Aorta (tissue), 5 donors: ENCODE data around the gene POLR2C. TPM values are rescaled to one million over a fixed set of nuclear protein-coding genes. Genes with fewer than 3 reads are reported as not detected.
"Not testable (repeated sequence)": the region's sequence is repeated elsewhere in the genome, so short reads cannot be mapped to it uniquely, and the experiment has no call there.

ENCODE experiments used
- ATAC-seq: fragments of 200-7000 bp; cut with Tn5 transposase; one replicate; pipeline ENCODE4 v1.9.1; 2022; ENCODE audit warnings: moderate library complexity; ENCODE audit not compliant: low FRiP score
- DNase-seq, 2 donors: peaks; one replicate each; pipeline ENCODE4 v3.0.0-alpha.2; 2020
- H3K27ac ChIP-seq, 2 donors: one replicate each; pipeline ENCODE4 v1.5.1; 2013; ENCODE audit warnings: low read length in 2 of 2, mild to moderate bottlenecking in 2 of 2, moderate library complexity in 2 of 2, control low read depth in 1 of 2, inconsistent platforms in 1 of 2, low read depth in 1 of 2
- H3K27me3 ChIP-seq, 2 donors: one replicate each; pipeline ENCODE4 v1.6.1; 2013; ENCODE audit warnings: control low read depth in 1 of 2, low read length in 1 of 2, mild to moderate bottlenecking in 1 of 2, moderate library complexity in 1 of 2; ENCODE audit not compliant: insufficient read depth in 2 of 2, control insufficient read depth in 1 of 2
- H3K36me3 ChIP-seq, 2 donors: one replicate each; pipeline ENCODE4 v1.6.1; 2013; ENCODE audit warnings: control low read depth in 1 of 2, low read length in 1 of 2, mild to moderate bottlenecking in 1 of 2; ENCODE audit not compliant: insufficient read depth in 2 of 2, control insufficient read depth in 1 of 2
- H3K4me1 ChIP-seq, 2 donors: one replicate each; pipeline ENCODE4 v1.6.1; 2013; ENCODE audit warnings: low read length in 2 of 2, control low read depth in 1 of 2, mild to moderate bottlenecking in 1 of 2, moderate library complexity in 1 of 2; ENCODE audit not compliant: insufficient read depth in 2 of 2, control insufficient read depth in 1 of 2
- H3K4me3 ChIP-seq, 2 donors: one replicate each; pipeline ENCODE4 v1.5.1; 2013; ENCODE audit warnings: low read length in 2 of 2, control low read depth in 1 of 2, mild to moderate bottlenecking in 1 of 2
- H3K9me3 ChIP-seq: one replicate; pipeline ENCODE4 v1.6.1; 2013; ENCODE audit warnings: mild to moderate bottlenecking, low read length; ENCODE audit not compliant: control insufficient read depth
- WGBS, 2 donors: extraction: QIAGEN DNeasy Blood & Tissue Kit; methylation state at CpG; one replicate each; pipeline ENCODE4 v1.1.7; 2013; 5-methylcytosine and 5-hydroxymethylcytosine counted together
- intact Hi-C, 2 donors: fragments of 100-400 bp; cut with DNase I; formaldehyde crosslinking; loops; one replicate each; pipeline versions ENCODE4 v1.14.2 to v1.15.0; 2022
- polyA plus RNA-seq, 2 donors: library from polyadenylated mRNA; stranded (reverse); fragments of 200-250 nt; gene quantifications; one replicate each; pipeline ENCODE4 v1.2.3, GENCODE V29; 2013
- total RNA-seq, 2 donors: library from RNA; stranded (reverse); fragmentation: NEBNext Ultra II Directional; extraction: Animal tissue kit (Norgen Biotek cat#: 25700); gene quantifications; one replicate each; pipeline ENCODE4 v1.2.1, GENCODE V29; 2021
- donor health status: healthy with polysubstance abuse.
- donor health status: Bipolar disorder and iron deficiency.
- donor health status: DM: no; HTN: no; CAD: no.
- donor health status: DM: no; HTN: no; CAD: no.
- donor health status: DM: yes; HTN: yes; CAD: no.

The POLR2C gene
- total and polyA plus RNA-seq, 4 donors = 43.8 to 55.3 (median 49.5) TPM

GRCh38 chr16:57426356-57426755 lies 36.1 kb upstream of the POLR2C start:
- no peak for ATAC-seq
- no peak for DNase-seq
- Histone ChIP-seq H3K4me1 (no peaks in the 10 kb centered on the region), H3K27me3 (no peaks in the 10 kb centered on the region), H3K36me3 (peaks cover 2 to 8% of the 10 kb centered on the region in 2 donors), H3K27ac (no peak overlapping the region), H3K4me3 (no peak overlapping the region), H3K9me3 (no peaks in the 10 kb centered on the region)
- intact Hi-C loops = loop anchor here in 1 of 2 donors (10.0 kb wide), 1 partner anchor 342 kb away; no protein-coding TSS in a partner anchor
- 67 to 70% methylated on average over 7 of the region's 7 CpGs for WGBS, 2 donors

DNA sequence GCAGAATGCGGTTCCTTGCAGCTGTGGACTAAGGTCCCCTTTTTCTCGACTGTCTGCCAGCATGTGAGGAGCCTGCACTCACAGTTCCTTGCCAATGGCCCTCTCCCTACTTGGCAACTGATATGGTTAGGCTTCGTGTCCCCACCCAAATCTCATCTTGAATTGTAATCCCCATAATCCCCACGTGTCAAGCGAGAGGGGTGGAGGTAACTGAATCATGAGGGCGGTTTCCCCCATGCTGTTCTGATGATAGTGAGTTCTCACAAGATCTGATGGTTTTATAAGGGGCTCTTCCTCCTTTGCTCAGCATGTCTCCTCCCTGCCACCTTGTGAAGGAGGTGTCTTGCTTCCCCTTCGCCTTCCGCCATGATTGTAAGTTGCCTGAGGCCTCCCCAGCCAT lies 35.2 kb upstream of the POLR2C start:
- Histone ChIP-seq H3K4me1 (no peaks in the 10 kb centered on the region), H3K27ac (no peak overlapping the region), H3K36me3 (peaks cover 2 to 11% of the 10 kb centered on the region in 2 donors), H3K4me3 (no peak overlapping the region), H3K9me3 (no peaks in the 10 kb centered on the region), H3K27me3 (no peaks in the 10 kb centered on the region)
- 79 to 81% methylated on average over 8 of the region's 8 CpGs for WGBS, 2 donors
- no peak for ATAC-seq
- intact Hi-C loops = loop anchor here in 1 of 2 donors (10.0 kb wide), 1 partner anchor 343 kb away; no protein-coding TSS in a partner anchor
- no peak for DNase-seq

GRCh38 chr16:57427824-57428223 lies 34.7 kb upstream of the POLR2C start:
- DNase-seq (no peak), ATAC-seq (no peak)
- Histone ChIP-seq H3K4me1 (no peaks in the 10 kb centered on the region), H3K4me3 (no peak overlapping the region), H3K27me3 (no peaks in the 10 kb centered on the region), H3K27ac (no peak overlapping the region), H3K9me3 (no peaks in the 10 kb centered on the region), H3K36me3 (peaks cover 2 to 14% of the 10 kb centered on the region in 2 donors)
- intact Hi-C loops = loop anchor here in 1 of 2 donors (10.0 kb wide), 1 partner anchor 343 kb away; no protein-coding TSS in a partner anchor

GRCh38 chr16:57430955-57431354 lies 31.5 kb upstream of the POLR2C start:
- Histone ChIP-seq H3K27me3 (no peaks in the 10 kb centered on the region), H3K4me1 (no peaks in the 10 kb centered on the region), H3K9me3 (no peaks in the 10 kb centered on the region), H3K4me3 (no peak overlapping the region), H3K36me3 (peaks cover 4 to 20% of the 10 kb centered on the region in 2 donors), H3K27ac (no peak overlapping the region)
- ATAC-seq (no peak), DNase-seq (no peak)
- WGBS, 2 donors = 84 to 85% methylated on average over 5 of the region's 5 CpGs
- intact Hi-C loops = no loop called here

DNA sequence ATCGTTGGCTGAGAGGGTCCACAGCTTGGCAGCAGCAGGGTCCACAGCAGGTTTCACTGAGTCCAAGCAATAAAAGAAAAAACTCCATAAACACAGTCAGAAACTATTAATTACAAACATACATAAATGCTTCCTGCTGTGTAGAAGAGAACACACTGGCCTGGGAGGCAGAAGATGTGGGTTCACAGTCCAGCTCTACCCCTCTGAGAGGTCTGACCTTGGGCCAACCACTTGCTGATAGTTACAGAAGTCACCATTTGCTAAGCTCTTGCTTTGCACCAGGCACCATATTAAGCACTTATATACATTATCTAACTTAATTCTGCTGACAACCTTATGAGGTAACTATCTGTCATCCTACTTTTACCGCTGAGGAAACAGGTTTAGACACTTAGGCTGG lies 30.0 kb upstream of the POLR2C start:
- H3K27ac ChIP-seq = no peak overlapping the region
- H3K4me3 ChIP-seq = no peak overlapping the region
- intact Hi-C loops = no loop called here
- H3K27me3 ChIP-seq = no peaks in the 10 kb centered on the region
- no peak for ATAC-seq
- 92 to 97% methylated on average over 2 of the region's 2 CpGs for WGBS, 2 donors
- peaks cover 4 to 22% of the 10 kb centered on the region in 2 donors for H3K36me3 ChIP-seq
- H3K4me1 ChIP-seq = no peaks in the 10 kb centered on the region
- H3K9me3 ChIP-seq = no peaks in the 10 kb centered on the region
- DNase-seq = no peak

DNA sequence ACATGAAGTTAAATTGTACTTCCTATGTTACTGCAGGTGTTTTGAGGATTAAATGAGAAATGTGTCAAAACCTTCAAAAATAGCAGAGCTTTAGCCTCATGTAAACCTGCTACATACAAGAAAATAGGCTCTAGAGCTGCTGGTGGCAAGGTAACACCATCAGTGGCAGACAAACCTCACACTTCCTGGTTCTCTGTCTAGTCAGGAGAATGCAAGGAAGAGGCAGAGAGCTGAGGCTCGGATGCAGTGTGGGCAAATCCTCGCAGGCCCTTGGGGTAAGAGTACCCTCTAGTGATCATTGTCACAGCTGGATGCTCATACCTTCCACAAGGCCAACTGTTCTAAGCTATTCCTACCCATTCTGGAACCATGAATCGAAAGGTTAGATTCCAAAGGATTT lies 29.5 kb upstream of the POLR2C start:
- H3K4me3 ChIP-seq = no peak overlapping the region
- 89 to 93% methylated on average over 3 of the region's 3 CpGs for WGBS, 2 donors
- no peaks in the 10 kb centered on the region for H3K4me1 ChIP-seq
- ATAC-seq = no peak
- no peak overlapping the region for H3K27ac ChIP-seq
- no peaks in the 10 kb centered on the region for H3K9me3 ChIP-seq
- peaks cover 4 to 22% of the 10 kb centered on the region in 2 donors for H3K36me3 ChIP-seq
- intact Hi-C loops = no loop called here
- H3K27me3 ChIP-seq = no peaks in the 10 kb centered on the region
- DNase-seq = no peak

DNA sequence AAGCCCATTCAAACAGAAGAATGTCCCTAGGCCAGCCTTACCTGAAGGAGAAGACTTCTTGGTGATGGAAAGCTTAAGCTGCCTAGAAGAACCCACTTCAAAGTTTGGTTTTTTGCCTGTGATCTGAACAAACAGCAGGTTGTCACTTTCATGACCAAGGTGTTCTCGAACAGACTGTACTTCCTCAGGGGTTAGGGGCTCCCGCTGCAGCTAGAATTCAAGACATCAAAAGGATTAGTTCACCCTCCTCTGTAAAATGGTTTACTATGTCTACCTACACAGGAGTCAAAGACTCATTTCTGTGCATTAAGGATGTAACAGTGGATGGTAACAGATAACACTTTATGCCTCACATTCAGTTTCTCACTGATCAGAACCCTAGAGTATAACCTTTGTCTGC lies 28.5 kb upstream of the POLR2C start:
- 95 to 96% methylated on average over 2 of the region's 2 CpGs for WGBS, 2 donors
- H3K36me3 ChIP-seq = peaks cover 4 to 20% of the 10 kb centered on the region in 2 donors
- H3K4me1 ChIP-seq = no peaks in the 10 kb centered on the region
- H3K4me3 ChIP-seq = no peak overlapping the region
- no peak overlapping the region for H3K27ac ChIP-seq
- DNase-seq (no peak), ATAC-seq (no peak)
- intact Hi-C loops = no loop called here
- H3K9me3 ChIP-seq = no peaks in the 10 kb centered on the region
- H3K27me3 ChIP-seq = no peaks in the 10 kb centered on the region

DNA sequence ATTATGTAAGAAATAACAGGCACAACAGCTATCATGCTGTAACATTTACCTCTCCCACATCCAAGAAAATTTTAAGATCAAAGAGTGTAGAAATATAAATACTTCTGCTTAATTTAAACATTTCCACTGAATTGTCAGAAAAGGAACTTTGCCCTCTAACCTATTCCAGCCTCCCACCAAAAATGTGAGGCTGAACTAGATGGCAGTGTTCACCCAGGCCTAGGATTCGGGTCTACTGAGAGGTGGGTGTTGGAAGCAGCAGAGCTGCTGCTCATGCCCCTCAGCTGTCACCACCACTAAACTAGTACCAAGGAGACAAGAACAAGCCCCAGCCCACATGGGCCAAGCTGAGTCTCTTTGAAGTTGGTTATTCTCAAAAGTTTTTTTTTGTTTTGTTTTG lies 26.6 kb upstream of the POLR2C start:
- intact Hi-C loops = no loop called here
- Histone ChIP-seq H3K27ac (no peak overlapping the region), H3K27me3 (no peaks in the 10 kb centered on the region), H3K4me1 (no peaks in the 10 kb centered on the region), H3K9me3 (no peaks in the 10 kb centered on the region), H3K4me3 (no peak overlapping the region), H3K36me3 (peaks cover 2 to 19% of the 10 kb centered on the region in 2 donors)
- 80 to 93% methylated on average over 1 of the region's 1 CpG for WGBS, 2 donors
- ATAC-seq = no peak
- DNase-seq = no peak

GRCh38 chr16:57439947-57440346 lies 22.5 kb upstream of the POLR2C start:
- intact Hi-C loops = loop anchor here in 1 of 2 donors (5.0 kb wide), 1 partner anchor 77 kb away; no protein-coding TSS in a partner anchor
- H3K36me3 ChIP-seq, DNase-seq, ATAC-seq, H3K4me3 ChIP-seq, H3K4me1 ChIP-seq, H3K27me3 ChIP-seq, H3K27ac ChIP-seq, H3K9me3 ChIP-seq: not testable (repeated sequence)
- 94 to 98% methylated on average over 8 of the region's 8 CpGs for WGBS, 2 donors
